AG09309 (cell line): ENCODE results near the gene KLHL8.

ENCODE experiments used
- DNase-seq: peaks from one replicate; pipeline ENCODE4 v3.0.0-alpha.2; 2010; ENCODE audit warnings: low read depth
- H3K4me3 ChIP-seq: 2 replicates; pipeline ENCODE4 v1.5.1; 2011; ENCODE audit warnings: mild to moderate bottlenecking, low read depth, low read length, moderate library complexity; ENCODE audit not compliant: control insufficient read depth
- TF ChIP-seq, protein P1 (sequence below): IDR thresholded peaks from 2 replicates; pipeline ENCODE4 v1.5.1; 2011; ENCODE audit warnings: mild to moderate bottlenecking, low read depth, low read length, inconsistent platforms; ENCODE audit not compliant: insufficient read depth, control insufficient read depth; ENCODE audit errors: missing control alignments

Gene KLHL8

DNA sequence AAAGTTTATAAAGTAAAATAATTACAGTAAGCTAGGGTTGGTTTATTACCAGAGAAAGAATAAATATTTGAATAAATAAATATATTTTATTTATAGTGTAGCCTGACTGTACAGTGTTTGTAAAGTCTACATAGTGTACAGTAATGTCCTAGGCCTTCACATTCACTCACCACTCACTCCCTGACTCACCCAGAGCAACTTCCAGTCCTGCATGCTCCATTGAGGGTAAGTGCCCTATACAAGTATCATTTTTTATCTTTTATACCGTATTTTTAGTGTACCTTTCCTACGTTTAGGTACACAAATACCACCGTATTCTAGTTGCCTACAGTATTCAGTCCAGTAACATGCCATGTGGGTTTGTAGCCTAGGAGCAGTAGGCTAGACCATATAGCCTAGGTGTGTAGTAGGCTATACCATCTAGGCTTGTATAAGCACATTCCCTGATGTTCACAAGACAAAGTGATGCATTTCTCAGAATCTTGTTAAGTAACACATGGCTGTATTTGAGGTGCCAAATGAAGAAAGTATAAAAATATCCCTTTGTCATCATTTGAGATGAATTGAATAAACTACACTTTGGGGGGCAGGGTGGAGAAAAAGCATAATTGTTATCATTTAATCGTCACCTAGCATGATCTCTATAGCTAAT lies 14.7 kb upstream of the KLHL8 start:
- peak overlapping the region; percentile 44; the same call in 1 of the 2 replicates for H3K4me3 ChIP-seq
- TF ChIP-seq, protein P1, sequence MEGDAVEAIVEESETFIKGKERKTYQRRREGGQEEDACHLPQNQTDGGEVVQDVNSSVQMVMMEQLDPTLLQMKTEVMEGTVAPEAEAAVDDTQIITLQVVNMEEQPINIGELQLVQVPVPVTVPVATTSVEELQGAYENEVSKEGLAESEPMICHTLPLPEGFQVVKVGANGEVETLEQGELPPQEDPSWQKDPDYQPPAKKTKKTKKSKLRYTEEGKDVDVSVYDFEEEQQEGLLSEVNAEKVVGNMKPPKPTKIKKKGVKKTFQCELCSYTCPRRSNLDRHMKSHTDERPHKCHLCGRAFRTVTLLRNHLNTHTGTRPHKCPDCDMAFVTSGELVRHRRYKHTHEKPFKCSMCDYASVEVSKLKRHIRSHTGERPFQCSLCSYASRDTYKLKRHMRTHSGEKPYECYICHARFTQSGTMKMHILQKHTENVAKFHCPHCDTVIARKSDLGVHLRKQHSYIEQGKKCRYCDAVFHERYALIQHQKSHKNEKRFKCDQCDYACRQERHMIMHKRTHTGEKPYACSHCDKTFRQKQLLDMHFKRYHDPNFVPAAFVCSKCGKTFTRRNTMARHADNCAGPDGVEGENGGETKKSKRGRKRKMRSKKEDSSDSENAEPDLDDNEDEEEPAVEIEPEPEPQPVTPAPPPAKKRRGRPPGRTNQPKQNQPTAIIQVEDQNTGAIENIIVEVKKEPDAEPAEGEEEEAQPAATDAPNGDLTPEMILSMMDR: no peak
- no peak for DNase-seq

DNA sequence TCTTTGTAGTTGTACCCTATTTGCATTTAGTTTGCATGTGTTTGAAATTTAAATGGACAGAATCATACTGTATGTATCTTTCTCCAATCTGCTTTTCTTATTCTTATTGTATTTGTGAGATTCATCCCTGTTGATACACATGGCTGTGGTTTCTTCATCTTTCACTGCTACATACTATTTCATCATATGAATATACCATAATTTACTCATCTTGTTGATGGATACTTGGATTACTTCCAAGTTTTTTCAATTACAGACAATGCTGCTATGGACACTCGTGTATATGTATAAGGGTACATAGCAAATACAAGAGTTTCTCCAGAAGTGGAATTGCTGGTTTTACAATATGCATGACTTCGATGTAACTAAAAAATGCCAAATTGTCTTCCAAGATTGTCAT lies 11.8 kb upstream of the KLHL8 start:
- TF ChIP-seq, protein P1: no peak
- H3K4me3 ChIP-seq: no peak overlapping the region
- DNase-seq: no peak

DNA sequence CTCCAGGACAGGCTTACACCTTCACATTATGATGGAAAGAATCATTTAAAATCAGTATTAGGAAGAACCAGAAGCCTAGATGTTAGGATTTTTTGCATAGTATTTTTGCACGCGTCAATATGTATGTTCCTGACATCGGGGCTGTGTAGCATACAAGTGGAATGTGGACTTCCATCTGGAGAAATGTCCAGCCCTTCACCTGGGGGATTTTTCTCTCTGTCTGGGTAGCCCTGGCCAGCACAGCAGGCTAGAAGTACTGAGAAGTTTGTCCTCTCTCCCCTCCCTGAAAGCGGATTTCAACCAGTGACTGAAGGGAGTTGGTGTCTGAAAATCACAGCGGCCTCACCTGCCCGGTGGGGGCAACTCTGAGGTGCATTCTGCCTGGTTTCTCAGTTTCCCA lies 10.4 kb upstream of the KLHL8 start:
- no peak overlapping the region for H3K4me3 ChIP-seq
- DNase-seq: no peak
- TF ChIP-seq, protein P1: no peak

- TF ChIP-seq, protein P1: no peak
- H3K4me3 ChIP-seq: no peak overlapping the region
- DNase-seq: no peak
Measured at GRCh38 chr4:87229979-87230378, 9.6 kb upstream of the KLHL8 start.

DNA sequence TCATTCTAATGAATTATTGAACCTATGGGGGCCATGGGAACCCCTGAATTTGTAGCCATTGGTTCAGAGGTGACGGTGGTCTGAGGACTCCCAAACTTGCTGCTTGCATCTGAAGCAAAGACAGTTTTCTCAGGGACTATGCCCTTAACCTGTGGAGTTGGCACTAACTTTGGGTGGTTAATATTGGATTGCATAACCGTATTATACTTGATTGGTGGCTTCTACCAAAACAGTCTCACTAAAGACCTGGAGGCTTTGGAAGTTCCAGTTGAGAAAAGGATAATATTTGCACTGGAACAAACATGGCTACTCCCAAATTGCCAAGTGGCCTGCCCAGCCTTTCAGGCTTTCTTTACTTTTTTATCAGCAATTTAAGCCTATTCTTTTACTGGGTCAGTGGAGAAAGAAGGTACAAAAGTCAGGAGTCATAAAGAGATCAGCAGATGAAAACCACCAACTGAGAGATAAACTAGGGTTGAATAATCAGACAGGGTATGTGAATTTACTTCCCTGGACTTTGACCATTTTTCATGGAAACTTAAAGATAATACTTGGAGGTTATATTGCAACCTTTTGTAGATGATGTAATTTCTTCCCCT lies 7.9 kb upstream of the KLHL8 start:
- DNase-seq: no peak
- H3K4me3 ChIP-seq: no peak overlapping the region
- TF ChIP-seq, protein P1: no peak

DNA sequence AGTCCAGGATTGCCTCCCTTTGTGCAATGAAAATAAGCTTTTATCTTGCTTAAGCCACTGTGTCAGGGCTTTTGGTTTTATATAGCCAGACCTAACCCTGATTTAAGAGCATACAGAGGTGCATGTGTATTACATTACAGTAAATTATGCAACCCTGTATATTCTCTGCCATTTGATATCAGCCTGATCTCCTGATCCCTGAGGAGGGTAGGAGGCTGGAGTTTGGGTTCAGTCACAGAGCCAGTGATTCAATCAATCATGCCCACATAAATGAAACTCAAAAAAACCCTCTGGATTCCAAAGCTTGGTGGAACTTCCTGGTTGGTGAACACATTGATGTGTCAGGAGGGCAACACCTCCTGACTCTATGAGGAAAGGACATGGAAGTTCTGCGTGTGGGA lies 7.3 kb upstream of the KLHL8 start:
- DNase-seq: no peak
- TF ChIP-seq, protein P1: no peak
- no peak overlapping the region for H3K4me3 ChIP-seq
